A549 (cell line): Measurements from ENCODE around the gene ZNF319. TPM values are rescaled to one million over a fixed set of nuclear protein-coding genes. Genes with fewer than 3 reads are reported as not detected.

Source experiments
- ATAC-seq, 2 experiments: fragments of 200-7000 bp in 1 of 2; fragments of >200 bp in 1 of 2; cut with Nextera tagmentation in 1 of 2; cut with Tn5 transposase in 1 of 2; 3 replicates each; pipeline versions ENCODE4 v1.8.0 to v1.9.1; 2018 to 2020; ENCODE audit warnings: mild to moderate bottlenecking in 1 of 2, moderate library complexity in 1 of 2
- CTCF ChIA-PET: fragments of 300-600 bp; sonication (Branson Sonifier 250); formaldehyde crosslinking; extraction: SDS; loops from one replicate; lab custom pipeline; 2021; ENCODE audit warnings: antibody characterized with exemption, inconsistent platforms; lab: Yijun Ruan, JAX
- POLR2A ChIA-PET: fragments of 350-600 bp; formaldehyde crosslinking; extraction: SDS; loops from one replicate; lab custom pipeline; 2021; ENCODE audit warnings: antibody characterized with exemption, inconsistent platforms; lab: Yijun Ruan, JAX
- DNase-seq, 2 experiments: peaks; one replicate each; pipeline versions ENCODE4 v3.0.0 to v3.0.0-alpha.2; 2011 to 2016; ENCODE audit warnings: low read depth in 1 of 2, low spot score in 1 of 2
- FAIRE-seq: peaks from 2 replicates; lab custom pipeline; 2011; peaks lifted over from hg19 to GRCh38; lab: Jason Lieb, UNC
- H3K27ac ChIP-seq, 2 experiments: fragments of >200 bp; sonication (Bioruptor Twin); formaldehyde crosslinking; 3 replicates each; pipeline ENCODE4 v1.5.1; 2016 to 2017
- H3K4me1 ChIP-seq: fragments of >200 bp; sonication (Bioruptor Twin); formaldehyde crosslinking; 3 replicates; pipeline ENCODE4 v1.6.1; 2016
- H3K4me2 ChIP-seq: fragments of >200 bp; sonication (Bioruptor Twin); formaldehyde crosslinking; 3 replicates; pipeline ENCODE4 v1.6.1; 2016
- H3K4me3 ChIP-seq: fragments of >200 bp; sonication (Bioruptor Twin); formaldehyde crosslinking; 3 replicates; pipeline ENCODE4 v1.5.1; 2016
- H3K9me3 ChIP-seq: fragments of >200 bp; sonication (Bioruptor Twin); formaldehyde crosslinking; 3 replicates; pipeline ENCODE4 v1.6.1; 2016
- CBX2 ChIP-seq: fragments of 200-600 bp; sonication (generic); IDR thresholded peaks from 2 replicates; pipeline ENCODE4 v1.6.1; 2016; ENCODE audit warnings: low read depth, mild to moderate bottlenecking, borderline replicate concordance
- CBX8 ChIP-seq: fragments of 200-600 bp; sonication (generic); IDR thresholded peaks from 2 replicates; pipeline ENCODE4 v1.6.1; 2016
- CEBPB ChIP-seq, 2 experiments: fragments of >200 bp in 1 of 2; sonication (Bioruptor Twin) in 1 of 2; formaldehyde crosslinking in 1 of 2; IDR thresholded peaks; 2 replicates each; pipeline ENCODE4 v1.6.1; 2012 to 2016
- EHF ChIP-seq: fragments of 250-450 bp; sonication (Bioruptor Pico); IDR thresholded peaks from 2 replicates; pipeline ENCODE4 v1.5.0; 2020; ENCODE audit warnings: mild to moderate bottlenecking
- ELK1 ChIP-seq: fragments of 150-350 bp; IDR thresholded peaks from 2 replicates; pipeline ENCODE4 v1.6.1; 2014; ENCODE audit warnings: low read depth, mild to moderate bottlenecking, low read length
- EP300 ChIP-seq, 2 experiments: fragments of >200 bp; sonication (Bioruptor Twin); formaldehyde crosslinking; IDR thresholded peaks; 2 replicates in 1 of 2; 3 replicates in 1 of 2; pipeline ENCODE4 v1.6.1; 2016 to 2017
- ESRRA ChIP-seq: fragments of 150-350 bp; IDR thresholded peaks from 2 replicates; pipeline ENCODE4 v1.6.1; 2014; ENCODE audit warnings: mild to moderate bottlenecking, low read length, borderline replicate concordance
- FOSB ChIP-seq: fragments of 250-450 bp; sonication (Bioruptor Pico); IDR thresholded peaks from 2 replicates; pipeline ENCODE4 v1.5.0; 2020; ENCODE audit warnings: mild to moderate bottlenecking, moderate library complexity
- FOXS1 ChIP-seq: fragments of 250-450 bp; sonication (Bioruptor Pico); IDR thresholded peaks from 2 replicates; pipeline ENCODE4 v1.5.0; 2020; ENCODE audit warnings: mild to moderate bottlenecking, moderate library complexity
- GATA3 ChIP-seq: IDR thresholded peaks from 2 replicates; pipeline ENCODE4 v1.6.1; 2012; ENCODE audit warnings: borderline replicate concordance
- HES2 ChIP-seq: fragments of >200 bp; sonication (Bioruptor Twin); formaldehyde crosslinking; IDR thresholded peaks from 2 replicates; pipeline ENCODE4 v1.6.1; 2016
- HOXA7 ChIP-seq: fragments of 250-450 bp; sonication (Bioruptor Pico); IDR thresholded peaks from 2 replicates; pipeline ENCODE4 v1.5.0; 2020; ENCODE audit warnings: mild to moderate bottlenecking, moderate library complexity
- HOXB13 ChIP-seq: fragments of 250-450 bp; sonication (Bioruptor Pico); IDR thresholded peaks from 2 replicates; pipeline ENCODE4 v1.5.0; 2020; ENCODE audit warnings: low read depth, mild to moderate bottlenecking, moderate library complexity
- HOXB5 ChIP-seq: fragments of 250-450 bp; sonication (Bioruptor Pico); IDR thresholded peaks from 2 replicates; pipeline ENCODE4 v1.5.0; 2020; ENCODE audit warnings: mild to moderate bottlenecking, moderate library complexity
- KDM1A ChIP-seq: fragments of 200-600 bp; sonication (generic); IDR thresholded peaks from 2 replicates; pipeline ENCODE4 v1.6.1; 2016; ENCODE audit warnings: low read depth, mild to moderate bottlenecking
- KDM5A ChIP-seq: fragments of 200-600 bp; sonication (generic); IDR thresholded peaks from 2 replicates; pipeline ENCODE4 v1.6.1; 2016; ENCODE audit warnings: antibody characterized with exemption, mild to moderate bottlenecking
- MAFK ChIP-seq: fragments of 450-650 bp; IDR thresholded peaks from 2 replicates; pipeline ENCODE4 v1.6.1; 2014; ENCODE audit not compliant: partially characterized antibody
- NFE2L2 ChIP-seq: fragments of 150-350 bp; conservative IDR thresholded peaks from 2 replicates; pipeline ENCODE4 v1.6.1; 2014; ENCODE audit warnings: low read length
- PHF8 ChIP-seq: fragments of 200-600 bp; sonication (generic); IDR thresholded peaks from 2 replicates; pipeline ENCODE4 v1.6.1; 2016; ENCODE audit warnings: low read depth, mild to moderate bottlenecking, antibody characterized with exemption, moderate library complexity, borderline replicate concordance
- POLR2A ChIP-seq: IDR thresholded peaks from 2 replicates; pipeline ENCODE4 v1.6.1; 2012; ENCODE audit warnings: mild to moderate bottlenecking, low read length
- RARB ChIP-seq: fragments of 250-450 bp; sonication (Bioruptor Pico); IDR thresholded peaks from 2 replicates; pipeline ENCODE4 v1.8.0; 2021; ENCODE audit warnings: mild to moderate bottlenecking, moderate library complexity
- RCOR1 ChIP-seq: fragments of 150-350 bp; IDR thresholded peaks from 2 replicates; pipeline ENCODE4 v1.6.1; 2014; ENCODE audit warnings: antibody characterized with exemption, low read length, low read depth
- RFX5 ChIP-seq: fragments of 450-650 bp; IDR thresholded peaks from 2 replicates; pipeline ENCODE4 v1.7.1; 2014; ENCODE audit warnings: antibody characterized with exemption, mild to moderate bottlenecking, moderate library complexity
- RNF2 ChIP-seq: fragments of 200-600 bp; sonication (generic); IDR thresholded peaks from 2 replicates; pipeline ENCODE4 v1.6.1; 2016; ENCODE audit warnings: low read depth, mild to moderate bottlenecking, antibody characterized with exemption, moderate library complexity, borderline replicate concordance
- SREBF2 ChIP-seq: fragments of 450-650 bp; IDR thresholded peaks from 2 replicates; pipeline ENCODE4 v1.6.1; 2014; ENCODE audit warnings: mild to moderate bottlenecking, moderate library complexity
- TP53 ChIP-seq: fragments of 250-450 bp; sonication (Bioruptor Pico); IDR thresholded peaks from 2 replicates; pipeline ENCODE4 v1.5.0; 2021; ENCODE audit warnings: mild to moderate bottlenecking, moderate library complexity
- USF2 ChIP-seq: fragments of 450-650 bp; IDR thresholded peaks from 2 replicates; pipeline ENCODE4 v1.6.1; 2014; ENCODE audit warnings: antibody characterized with exemption
- ZFP36 ChIP-seq: fragments of 450-650 bp; IDR thresholded peaks from 2 replicates; pipeline ENCODE4 v1.6.1; 2014; ENCODE audit warnings: borderline replicate concordance; ENCODE audit not compliant: partially characterized antibody
- ZSCAN20 ChIP-seq: fragments of 250-450 bp; sonication (Bioruptor Pico); IDR thresholded peaks from 2 replicates; pipeline ENCODE4 v1.8.0; 2022; ENCODE audit warnings: mild to moderate bottlenecking, moderate library complexity
- WGBS: methylation state at CpG from one replicate; pipeline ENCODE4 v1.1.6; 2017; ENCODE audit errors: missing lambda C conversion rate; 5-methylcytosine and 5-hydroxymethylcytosine counted together
- polyA plus RNA-seq, 4 experiments: library from polyadenylated mRNA; depleted of rRNA in 3 of 4; stranded (reverse); fragments of >200 nt; fragmentation: RNase III in 1 of 4; extraction: RNeasy Plus Mini Kit Qiagen cat#74134 plus additional on column Dnase treatment in 1 of 4; gene quantifications; 2 replicates in 3 of 4; 3 replicates in 1 of 4; pipeline ENCODE4 v1.2.3, GENCODE V29; 2011 to 2017
- TF ChIP-seq, protein P1 (sequence below): IDR thresholded peaks from 2 replicates; pipeline ENCODE4 v1.6.1; 2012; ENCODE audit warnings: low read depth, borderline replicate concordance
- TF ChIP-seq, protein P2 (sequence below): fragments of 200-600 bp; sonication (generic); IDR thresholded peaks from 2 replicates; pipeline ENCODE4 v1.6.1; 2016; ENCODE audit warnings: antibody characterized with exemption, mild to moderate bottlenecking, moderate library complexity

The ZNF319 gene
- polyA plus RNA-seq, 2 of the 4 experiments (the other 2 are of a cell fraction) = 10.8 to 11.3 TPM

DNA sequence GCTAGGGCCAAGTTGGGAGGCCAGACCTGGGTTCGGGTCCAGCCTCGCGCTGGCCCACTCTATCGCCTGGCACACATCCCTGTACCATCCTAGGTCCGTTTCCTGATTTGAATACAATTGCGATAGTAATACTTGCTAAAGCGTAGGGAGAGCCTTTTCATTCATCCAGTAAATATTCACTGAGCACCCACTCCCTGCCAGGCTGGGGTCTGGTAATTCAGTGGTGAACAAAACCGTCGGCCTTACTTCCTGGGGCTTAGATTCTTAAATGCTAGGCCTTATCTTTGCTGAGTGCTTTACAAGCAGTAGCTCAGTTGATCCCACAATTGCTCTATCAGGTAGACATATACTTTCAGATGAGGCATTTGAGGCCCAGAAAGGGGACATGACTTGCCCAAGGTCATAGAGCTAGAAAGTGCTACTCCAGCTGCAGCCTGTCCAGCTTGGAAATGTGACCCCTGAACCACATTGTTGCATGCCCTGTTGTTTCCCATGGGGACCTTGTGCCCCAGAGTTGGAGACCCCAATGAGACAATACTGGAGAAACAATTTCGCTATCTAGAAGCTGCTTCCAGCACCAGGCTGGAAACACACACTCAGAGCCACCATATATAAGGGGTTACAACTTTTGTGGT is 1.4 kb upstream of the ZNF319 start (continued):
- TF ChIP-seq, protein P1, sequence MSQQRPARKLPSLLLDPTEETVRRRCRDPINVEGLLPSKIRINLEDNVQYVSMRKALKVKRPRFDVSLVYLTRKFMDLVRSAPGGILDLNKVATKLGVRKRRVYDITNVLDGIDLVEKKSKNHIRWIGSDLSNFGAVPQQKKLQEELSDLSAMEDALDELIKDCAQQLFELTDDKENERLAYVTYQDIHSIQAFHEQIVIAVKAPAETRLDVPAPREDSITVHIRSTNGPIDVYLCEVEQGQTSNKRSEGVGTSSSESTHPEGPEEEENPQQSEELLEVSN = no peak
- TF ChIP-seq PHF8 (no peak), KDM5A (no peak), ESRRA (no peak), RARB (CRISPR knock-in tag) (no peak)
- TF ChIP-seq, protein P2, sequence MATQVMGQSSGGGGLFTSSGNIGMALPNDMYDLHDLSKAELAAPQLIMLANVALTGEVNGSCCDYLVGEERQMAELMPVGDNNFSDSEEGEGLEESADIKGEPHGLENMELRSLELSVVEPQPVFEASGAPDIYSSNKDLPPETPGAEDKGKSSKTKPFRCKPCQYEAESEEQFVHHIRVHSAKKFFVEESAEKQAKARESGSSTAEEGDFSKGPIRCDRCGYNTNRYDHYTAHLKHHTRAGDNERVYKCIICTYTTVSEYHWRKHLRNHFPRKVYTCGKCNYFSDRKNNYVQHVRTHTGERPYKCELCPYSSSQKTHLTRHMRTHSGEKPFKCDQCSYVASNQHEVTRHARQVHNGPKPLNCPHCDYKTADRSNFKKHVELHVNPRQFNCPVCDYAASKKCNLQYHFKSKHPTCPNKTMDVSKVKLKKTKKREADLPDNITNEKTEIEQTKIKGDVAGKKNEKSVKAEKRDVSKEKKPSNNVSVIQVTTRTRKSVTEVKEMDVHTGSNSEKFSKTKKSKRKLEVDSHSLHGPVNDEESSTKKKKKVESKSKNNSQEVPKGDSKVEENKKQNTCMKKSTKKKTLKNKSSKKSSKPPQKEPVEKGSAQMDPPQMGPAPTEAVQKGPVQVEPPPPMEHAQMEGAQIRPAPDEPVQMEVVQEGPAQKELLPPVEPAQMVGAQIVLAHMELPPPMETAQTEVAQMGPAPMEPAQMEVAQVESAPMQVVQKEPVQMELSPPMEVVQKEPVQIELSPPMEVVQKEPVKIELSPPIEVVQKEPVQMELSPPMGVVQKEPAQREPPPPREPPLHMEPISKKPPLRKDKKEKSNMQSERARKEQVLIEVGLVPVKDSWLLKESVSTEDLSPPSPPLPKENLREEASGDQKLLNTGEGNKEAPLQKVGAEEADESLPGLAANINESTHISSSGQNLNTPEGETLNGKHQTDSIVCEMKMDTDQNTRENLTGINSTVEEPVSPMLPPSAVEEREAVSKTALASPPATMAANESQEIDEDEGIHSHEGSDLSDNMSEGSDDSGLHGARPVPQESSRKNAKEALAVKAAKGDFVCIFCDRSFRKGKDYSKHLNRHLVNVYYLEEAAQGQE = no peak

- FAIRE-seq = peak; percentile 39
- WGBS = 1% methylated on average over 43 of the region's 81 CpGs
- ChIA-PET CTCF (interaction anchor here (0.6 to 12.6 kb wide), 29 partner anchors 11 to 425 kb away, joined by 3 to 160 read pairs (median 4); no protein-coding TSS in a partner anchor), POLR2A (interaction anchor here (0.6 to 1.4 kb wide), 5 partner anchors 11 to 209 kb away, joined by 3 to 6 read pairs (median 4); no protein-coding TSS in a partner anchor)
- Histone ChIP-seq H3K27ac (peak within 1 kb of the TSS; percentile 98), H3K4me2 (peak within 1 kb of the TSS; percentile 100), H3K4me3 (peak within 1 kb of the TSS; percentile 99), H3K9me3 (no peaks in the 10 kb centered on the region), H3K4me1 (peaks cover 41% of the 10 kb centered on the region)
- peak; percentile 91 to 97 for DNase-seq
- peak; percentile 84 to 93 for ATAC-seq
- TF ChIP-seq HES2 (no peak), ZSCAN20 (no peak), CBX2 (no peak), TP53 (peak; percentile 72; the same call in 1 of the 2 replicates), NFE2L2 (no peak), KDM1A (no peak), ZFP36 (no peak), MAFK (no peak), CBX8 (no peak), RARB (CRISPR knock-in tag) (no peak), ELK1 (no peak), EHF (CRISPR knock-in tag) (no peak), HOXB13 (CRISPR knock-in tag) (no peak), GATA3 (no peak), USF2 (no peak), EP300 (IDR thresholded peaks at IDR 0.05) (no peak), RCOR1 (no peak), RNF2 (no peak), HOXA7 (CRISPR knock-in tag) (no peak), RFX5 (no peak), CEBPB (IDR thresholded peaks at IDR 0.05) (no peak), SREBF2 (no peak), FOSB (CRISPR knock-in tag) (no peak), FOXS1 (CRISPR knock-in tag) (no peak), HOXB5 (CRISPR knock-in tag) (no peak), POLR2A (peak; percentile 90)
- TF ChIP-seq, protein P1 = peak; percentile 29; the same call in 1 of the 2 replicates
These were observed 519 bp upstream of the ZNF319 start, which contains the start of gene USB1 for GRCh38 chr16:58000706-58001676. TSS of gene USB1 (plus strand) at chr16:58001407. CDS start at chr16:58001484, 77 bp downstream.
